Frontal cortex (tissue), 4 donors: ENCODE data around the gene DUSP2. TPM values are rescaled to one million over a fixed set of nuclear protein-coding genes. Genes with fewer than 3 reads are reported as not detected.
A peak's percentile ranks its signal among the peaks of the same experiment; 100 is the strongest.

Source experiments
- DNase-seq, 2 donors: peaks; one replicate each; pipeline ENCODE4 v3.0.0; 2012; ENCODE audit warnings: low spot score in 2 of 2
- FAIRE-seq: peaks from 2 replicates; lab custom pipeline; 2012; peaks lifted over from hg19 to GRCh38; lab: Jason Lieb, UNC
- total RNA-seq: library from RNA; depleted of rRNA; stranded (reverse); fragments of >200 nt; gene quantifications from one replicate; pipeline ENCODE4 v1.2.3, GENCODE V29; 2014
- donor health status: control.
- donor health status: control.
- donor health status: control.

DUSP2 gene
- total RNA-seq: 4.5 TPM

- FAIRE-seq (no peak), DNase-seq (peak; percentile 84 to 89)
Measured at GRCh38 chr2:96145036-96145847, at the start of gene DUSP2. Gene DUSP2 (minus strand): TSS chr2:96145440. CDS start chr2:96145354, 86 bp downstream.

DNA sequence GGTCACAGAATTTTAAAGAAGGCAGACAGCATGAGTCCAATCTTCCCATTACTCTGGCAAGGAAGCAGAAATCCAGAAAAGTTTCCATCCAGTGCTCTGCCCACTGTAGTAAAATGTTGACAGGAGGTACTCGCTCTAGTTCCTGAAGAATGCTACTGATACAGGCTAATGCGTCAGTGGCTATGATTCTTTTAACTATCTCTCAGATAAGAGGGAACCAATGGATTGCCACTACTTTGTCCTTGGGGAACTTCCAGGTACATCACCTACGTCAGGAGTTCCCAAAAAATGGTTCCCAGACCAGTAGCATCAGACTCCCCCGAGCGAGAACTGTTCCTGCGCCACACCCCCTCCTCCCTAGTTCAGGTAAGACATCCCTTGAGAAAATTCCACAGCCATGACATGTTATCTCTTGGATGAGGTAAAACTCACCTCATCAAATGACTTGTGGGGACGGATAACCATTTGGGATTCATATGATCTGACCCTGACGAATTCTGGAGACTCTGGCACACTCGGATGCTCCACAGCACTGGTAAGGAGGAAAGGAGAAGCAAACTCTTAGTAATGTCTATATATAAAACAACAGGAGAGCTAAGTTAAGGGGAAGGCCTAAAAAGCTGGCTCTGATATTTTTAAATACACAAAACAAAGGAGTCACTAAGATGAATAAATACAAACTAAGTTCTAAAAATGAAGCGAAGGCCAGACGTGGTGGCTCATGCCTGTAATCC, 46.9 kb upstream of the DUSP2 start:
- DNase-seq (no peak), FAIRE-seq (no peak)

DNA sequence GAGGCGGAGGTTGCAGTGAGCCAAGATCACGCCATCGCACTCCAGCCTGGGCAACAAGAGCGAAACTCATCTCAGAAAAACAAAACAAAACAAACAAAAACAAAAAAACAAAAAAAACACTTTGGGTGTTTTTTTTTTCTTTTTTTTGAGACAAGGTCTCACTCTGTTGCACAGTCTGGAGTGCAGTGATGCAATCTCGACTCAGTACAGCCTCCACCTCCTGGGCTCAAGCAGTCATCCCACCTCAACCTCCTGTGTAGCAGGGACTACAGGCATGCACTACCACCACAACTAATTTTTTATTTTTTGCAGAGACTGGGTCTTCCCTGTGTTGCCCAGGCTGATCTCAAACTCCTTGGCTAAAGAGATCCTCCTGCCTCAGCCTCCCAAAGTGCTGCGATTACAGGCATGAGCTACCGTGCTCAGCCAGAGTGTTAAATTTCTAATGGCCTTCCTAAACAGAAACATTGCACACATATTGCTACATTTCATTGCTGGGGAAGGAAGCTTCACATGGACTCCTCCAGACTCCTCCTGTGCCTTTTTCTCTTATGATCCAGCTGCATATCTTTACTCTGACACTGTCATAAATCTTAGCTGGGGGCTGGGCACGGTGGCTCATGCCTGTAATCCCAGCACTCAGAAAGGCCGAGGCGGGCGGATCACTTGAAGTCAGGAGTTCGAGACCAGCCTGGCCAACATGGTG, 43.7 kb upstream of the DUSP2 start:
- DNase-seq: no peak
- FAIRE-seq: no peak

DNA sequence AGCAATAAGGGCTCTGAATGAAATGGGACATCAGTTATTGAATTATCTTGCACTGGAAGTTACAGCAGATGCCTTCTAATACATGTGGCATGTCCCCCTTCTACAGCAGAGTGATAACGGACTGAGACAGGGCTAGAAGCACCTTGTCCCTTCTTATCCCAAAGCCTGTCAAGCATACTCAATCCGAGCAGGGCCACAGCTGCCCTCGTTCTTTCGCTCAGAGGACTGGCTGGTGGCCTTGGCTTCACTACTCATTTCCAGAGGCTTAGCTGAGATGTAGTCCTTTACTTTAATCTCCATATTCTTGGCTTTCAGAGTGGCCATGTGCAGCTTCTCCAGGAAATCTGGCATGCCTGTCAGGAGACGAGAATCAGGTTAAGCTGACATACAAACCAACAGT, 41.3 kb upstream of the DUSP2 start:
- FAIRE-seq: no peak
- no peak for DNase-seq

DNA sequence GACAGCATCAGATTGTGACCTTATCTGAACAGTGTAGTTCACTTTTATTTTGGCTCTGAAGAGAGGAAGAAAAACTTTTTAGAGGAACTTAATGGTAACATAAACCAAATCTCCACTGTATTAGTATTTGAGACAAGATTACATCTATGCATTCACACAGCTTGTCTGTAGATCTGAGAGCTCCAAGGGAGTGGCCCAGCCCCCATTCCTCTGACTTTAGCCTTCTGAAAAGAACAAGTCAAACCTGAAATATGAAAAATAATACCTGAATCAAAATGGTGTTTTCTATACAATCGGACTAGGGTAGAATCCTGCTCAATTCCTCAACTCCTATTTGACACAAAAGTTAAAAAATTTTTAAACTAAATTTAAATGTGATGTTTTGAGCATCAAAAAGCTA, 40.3 kb upstream of the DUSP2 start:
- no peak for FAIRE-seq
- DNase-seq: no peak

- no peak for FAIRE-seq
- no peak for DNase-seq
Measured at GRCh38 chr2:96184989-96185388, 39.7 kb upstream of the DUSP2 start.

- no peak for FAIRE-seq
- no peak for DNase-seq
Measured at GRCh38 chr2:96184188-96184587, 38.9 kb upstream of the DUSP2 start.

DNA sequence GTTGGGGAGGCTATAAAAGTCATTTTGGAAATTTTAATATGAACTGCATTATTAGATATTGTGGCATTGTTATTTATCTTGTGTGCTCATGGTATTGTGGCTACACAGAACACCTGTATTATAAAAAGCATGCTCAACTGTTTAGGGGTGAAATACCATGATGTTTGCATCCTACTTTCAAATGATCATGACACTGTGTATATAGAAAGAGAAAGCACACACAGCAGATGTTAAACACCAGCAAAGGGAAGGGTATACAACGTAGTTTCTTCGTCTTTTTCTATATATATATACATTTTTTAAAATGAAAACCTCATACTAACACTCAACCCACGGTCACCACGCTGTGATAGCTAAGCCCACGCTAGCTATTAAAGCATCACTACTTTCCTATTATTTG, 36.3 kb upstream of the DUSP2 start:
- DNase-seq (no peak), FAIRE-seq (no peak)

DNA sequence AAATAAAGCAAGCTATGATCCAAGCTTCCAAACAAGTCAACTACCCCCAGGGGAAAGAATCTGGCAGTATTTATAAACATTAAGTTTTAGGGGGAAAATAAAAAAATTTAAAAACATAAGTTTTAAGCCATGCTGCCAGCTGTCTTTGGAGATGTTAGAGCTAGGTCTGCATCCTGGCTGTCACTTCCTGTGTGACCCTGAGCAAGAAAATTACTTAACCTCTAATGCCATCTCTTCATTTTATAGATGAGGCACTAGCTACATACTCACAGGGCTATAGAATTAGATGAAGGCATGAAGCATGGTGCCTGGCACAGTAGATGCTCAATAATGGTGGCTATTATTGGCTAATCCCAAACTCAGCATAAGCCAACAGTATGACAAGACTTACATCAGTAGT, 35.3 kb upstream of the DUSP2 start:
- no peak for FAIRE-seq

DNA sequence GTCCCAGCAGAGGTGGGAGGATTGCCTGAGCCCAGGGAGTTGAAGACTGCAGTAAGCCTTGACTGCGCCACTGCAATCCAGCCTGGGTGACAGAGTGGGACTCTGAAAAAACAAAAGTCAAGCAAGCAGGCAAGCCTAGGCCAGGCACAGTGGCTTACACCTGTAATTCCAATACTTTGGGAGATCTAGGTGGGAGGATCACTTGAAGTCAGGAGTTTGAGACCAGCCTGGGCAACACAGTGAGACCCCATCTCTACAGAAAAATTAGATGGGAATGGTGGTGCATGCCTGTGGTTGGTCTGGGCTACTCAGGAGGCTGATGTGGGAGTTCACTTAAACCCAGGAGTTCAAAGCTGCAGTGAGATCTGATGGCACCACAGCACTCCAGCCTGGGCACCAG, 34.8 kb upstream of the DUSP2 start:
- FAIRE-seq (no peak), DNase-seq (no peak)

More for the DNA sequence above, 35.3 kb upstream of the DUSP2 start:
- no peak for DNase-seq

GRCh38 chr2:96176661-96177060, 31.4 kb upstream of the DUSP2 start:
- DNase-seq: no peak
- FAIRE-seq: no peak

GRCh38 chr2:96175951-96176350, 30.7 kb upstream of the DUSP2 start:
- DNase-seq: no peak
- FAIRE-seq: no peak

DNA sequence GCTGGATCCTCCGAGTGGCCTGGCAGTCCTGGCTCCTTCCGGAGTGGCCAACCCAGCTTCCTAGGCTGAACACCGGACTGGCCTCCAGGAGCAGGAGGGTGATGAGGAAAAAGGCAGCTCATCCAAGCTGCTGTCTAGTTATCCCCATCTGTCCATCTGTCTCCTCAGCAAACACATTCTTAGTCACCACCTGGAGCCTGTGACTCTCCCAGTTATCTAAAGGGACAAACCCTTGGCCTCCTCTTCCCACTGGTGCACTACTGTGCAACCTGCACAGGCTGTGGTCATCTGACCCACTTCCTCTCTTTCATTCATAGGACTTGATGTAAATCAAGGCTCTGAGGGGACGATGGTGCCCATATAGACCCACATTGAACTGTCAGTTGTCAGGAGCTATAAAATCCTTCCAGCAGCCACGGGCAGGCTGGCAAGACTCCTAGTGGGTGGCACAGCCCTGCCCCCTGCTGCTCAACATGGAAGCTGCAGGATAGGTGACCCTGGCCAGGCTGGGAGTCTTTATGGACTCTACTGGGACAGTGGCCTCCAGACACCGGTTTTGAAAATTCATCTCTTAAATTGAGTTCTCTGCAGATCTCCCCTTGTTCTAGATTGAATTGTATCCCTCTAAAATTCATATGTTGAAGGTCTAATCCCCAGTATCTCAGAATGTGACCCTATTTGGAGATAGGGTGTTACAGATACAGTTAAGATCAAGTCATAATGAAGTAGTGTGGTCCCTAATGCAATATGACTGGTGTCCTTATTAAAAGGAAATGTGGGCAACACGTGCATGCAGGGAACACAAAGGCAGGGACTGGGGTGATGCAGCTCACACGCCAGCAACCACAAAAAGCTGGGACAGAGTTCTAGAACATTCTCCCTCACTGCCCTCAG, 29.3 kb upstream of the DUSP2 start:
- FAIRE-seq (no peak), DNase-seq (peak; percentile 47 to 72)

GRCh38 chr2:96171831-96172230, 26.6 kb upstream of the DUSP2 start:
- FAIRE-seq: no peak
- DNase-seq: no peak

GRCh38 chr2:96170626-96171025, 25.4 kb upstream of the DUSP2 start:
- FAIRE-seq (no peak), DNase-seq (no peak)

DNA sequence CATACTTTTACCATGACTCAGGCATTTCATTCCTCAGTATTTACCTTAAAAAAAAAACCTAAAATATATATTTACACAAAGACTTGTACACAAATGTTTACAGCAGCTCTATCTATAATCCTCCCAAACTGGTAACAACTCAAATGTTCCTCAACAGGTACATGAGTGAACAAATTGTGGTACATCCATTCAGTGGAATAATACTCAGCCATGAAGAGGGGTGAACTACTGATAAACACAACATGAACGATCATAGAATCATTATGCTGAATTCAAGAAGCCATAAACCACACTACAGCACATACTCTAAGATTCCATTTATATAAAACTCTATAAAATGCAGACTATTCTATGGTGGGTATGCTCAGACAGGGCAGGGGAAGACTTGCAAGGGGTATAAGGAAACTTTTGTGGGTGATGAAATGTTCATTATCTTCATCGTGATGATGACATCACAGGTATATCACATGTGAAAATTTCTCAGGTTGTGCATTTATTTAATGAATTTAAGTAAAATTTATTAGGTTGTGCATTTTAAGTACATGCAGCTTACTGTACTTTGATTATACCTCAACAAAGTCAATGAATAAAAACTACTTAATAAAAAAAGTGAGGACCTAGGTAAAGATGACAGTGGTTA, 24.7 kb upstream of the DUSP2 start:
- no peak for FAIRE-seq
- DNase-seq: no peak

- FAIRE-seq (no peak), DNase-seq (no peak)
Measured at GRCh38 chr2:96167407-96168013, 22.3 kb upstream of the DUSP2 start.

GRCh38 chr2:96164459-96165184, 19.4 kb upstream of the DUSP2 start:
- FAIRE-seq (no peak), DNase-seq (peak in 1 of 2 donors; percentile 58)
